IPS DF 4.7 (cell line): ENCODE results near the gene C9orf57.
"Not testable (repeated sequence)": the region's sequence is repeated elsewhere in the genome, so short reads cannot be mapped to it uniquely, and the experiment has no call there.

Source experiments
- DNase-seq: peaks from one replicate; pipeline ENCODE4 v3.0.0-alpha.2; 2013; ENCODE audit warnings: low spot score; ENCODE audit errors: extremely low read depth

Gene C9orf57, protein sequence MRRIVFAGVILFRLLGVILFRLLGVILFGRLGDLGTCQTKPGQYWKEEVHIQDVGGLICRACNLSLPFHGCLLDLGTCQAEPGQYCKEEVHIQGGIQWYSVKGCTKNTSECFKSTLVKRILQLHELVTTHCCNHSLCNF

GRCh38 chr9:72060513-72060912, at the start of gene C9orf57:
Gene C9orf57 (minus strand): TSS chr9:72060613. CDS start chr9:72059331, 1,282 bp downstream.
- no peak for DNase-seq

- no peak for DNase-seq
These were observed 42.1 kb upstream of the C9orf57 start for GRCh38 chr9:72102520-72102919.

DNA sequence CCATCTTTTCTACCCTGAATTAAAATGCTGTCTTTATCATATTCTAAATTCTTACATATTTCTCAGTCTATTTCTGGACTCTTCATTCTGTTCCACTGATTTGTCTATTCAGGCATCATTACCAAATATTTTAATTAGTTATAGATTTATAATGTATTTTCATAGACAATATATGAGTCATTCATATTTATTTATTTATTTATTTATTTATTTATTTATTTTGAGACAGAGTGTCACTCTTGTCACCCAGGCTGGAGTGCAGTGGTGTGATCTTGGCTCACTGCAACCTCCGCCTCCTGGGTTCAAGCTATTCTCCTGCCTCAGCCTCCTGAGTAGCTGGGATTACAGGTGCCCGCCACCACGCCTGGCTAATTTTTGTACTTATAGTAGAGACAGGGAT, 35.1 kb upstream of the C9orf57 start:
- not testable (repeated sequence) for DNase-seq

GRCh38 chr9:72092820-72093219, 32.4 kb upstream of the C9orf57 start:
- no peak for DNase-seq

- no peak for DNase-seq
These were observed 29.2 kb upstream of the C9orf57 start for GRCh38 chr9:72089451-72090130.

GRCh38 chr9:72082536-72082935, 22.1 kb upstream of the C9orf57 start:
- DNase-seq, result no peak

DNA sequence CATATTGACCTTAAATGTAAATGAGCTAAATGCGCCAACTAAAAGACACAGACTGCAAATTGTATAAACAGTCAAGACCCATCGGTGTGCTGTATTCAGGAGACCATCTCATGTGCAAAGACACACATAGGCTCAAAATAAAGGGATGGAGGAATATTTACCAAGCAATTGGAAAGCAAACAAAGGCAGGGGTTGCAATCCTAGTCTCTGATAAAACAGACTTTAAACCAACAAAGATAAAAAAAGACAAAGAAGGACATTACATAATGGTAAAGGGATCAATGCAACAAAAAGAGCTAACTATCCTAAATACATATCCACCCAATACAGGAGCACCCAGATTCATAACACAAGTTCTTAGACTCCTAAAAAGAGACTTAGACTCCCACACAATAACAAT, 14.3 kb upstream of the C9orf57 start:
- DNase-seq, result not testable (repeated sequence)

GRCh38 chr9:72065076-72065475, 4.7 kb upstream of the C9orf57 start:
- no peak for DNase-seq

DNA sequence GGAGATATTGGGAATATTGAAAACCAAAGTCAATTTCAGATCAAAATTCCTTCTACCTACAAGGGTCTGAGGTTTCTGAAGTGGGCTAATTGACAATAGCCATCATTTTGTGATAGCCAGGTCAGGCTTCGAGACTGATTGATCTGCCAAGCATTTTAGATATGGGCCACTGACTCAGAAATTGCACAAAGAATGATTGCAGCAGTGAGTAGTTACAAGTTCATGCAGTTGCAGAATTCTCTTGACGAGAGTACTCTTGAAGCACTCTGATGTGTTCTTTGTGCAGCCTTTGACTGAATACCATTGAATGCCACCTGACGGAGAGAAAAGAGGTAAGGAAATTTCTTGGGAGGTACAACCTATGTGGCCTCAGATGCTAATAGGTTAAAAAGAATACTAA, 8.3 kb downstream of the C9orf57 start:
- DNase-seq, result no peak

GRCh38 chr9:72048850-72049249, 11.6 kb downstream of the C9orf57 start:
- DNase-seq, result no peak

DNA sequence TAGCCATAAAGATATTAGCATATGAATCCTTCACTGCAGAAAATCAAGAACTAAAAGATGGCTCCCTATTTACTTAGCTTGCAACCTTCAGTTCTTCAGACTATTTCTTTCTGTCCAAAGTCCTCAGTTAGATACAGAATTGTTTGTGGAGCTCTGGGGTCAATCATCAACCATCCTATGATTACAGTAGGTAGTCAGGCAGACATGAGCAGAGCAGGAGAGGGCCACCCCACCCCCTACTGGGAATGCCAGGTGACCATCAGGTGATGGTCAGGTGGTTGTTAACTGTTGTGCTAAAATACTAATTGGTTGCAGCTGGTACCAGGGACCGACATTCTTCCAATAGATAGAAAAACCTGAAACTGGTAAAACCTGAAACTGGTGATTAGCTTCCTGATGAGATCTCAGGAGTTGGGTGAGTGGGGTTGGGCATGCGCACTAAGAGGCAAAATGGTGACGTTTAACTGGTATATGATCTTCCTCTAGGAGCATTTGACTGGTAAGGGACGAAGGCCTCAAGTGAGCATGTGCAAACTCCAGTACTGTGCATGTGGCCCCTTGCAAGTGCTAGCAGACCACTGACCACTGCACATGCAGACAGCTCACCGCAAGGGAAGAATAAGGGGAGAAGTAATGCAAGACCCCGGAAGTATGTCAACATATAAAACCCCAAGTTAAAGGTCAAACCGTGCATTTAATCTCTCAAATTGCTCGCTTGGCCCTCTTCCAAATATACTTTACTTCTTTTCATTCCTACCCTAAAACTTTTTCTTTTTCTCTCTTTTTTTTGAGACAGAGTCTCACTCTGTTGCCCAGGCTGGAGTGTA, 13.6 kb downstream of the C9orf57 start:
- no peak for DNase-seq

DNA sequence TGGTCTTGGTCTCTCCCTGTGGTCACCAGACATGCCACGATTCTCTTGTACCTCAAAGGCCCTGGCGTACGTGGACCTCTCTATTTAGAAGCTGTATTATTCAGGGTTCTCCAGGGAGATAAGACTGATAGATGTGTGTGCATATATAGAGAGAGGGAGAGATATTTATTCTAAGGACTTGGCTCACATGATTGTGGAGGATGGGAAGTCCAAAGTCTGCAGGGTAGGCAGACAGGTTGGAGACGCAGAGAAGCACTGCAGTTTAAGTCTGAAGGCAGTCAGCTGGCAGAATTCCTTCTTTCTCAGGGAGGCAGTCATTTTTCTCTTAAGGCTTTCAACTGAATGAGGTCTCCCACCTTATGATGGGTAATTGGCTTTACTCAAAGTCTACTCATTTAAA, 16.3 kb downstream of the C9orf57 start:
- no peak for DNase-seq

- no peak for DNase-seq
These were observed 16.8 kb downstream of the C9orf57 start for GRCh38 chr9:72043576-72043975.

DNA sequence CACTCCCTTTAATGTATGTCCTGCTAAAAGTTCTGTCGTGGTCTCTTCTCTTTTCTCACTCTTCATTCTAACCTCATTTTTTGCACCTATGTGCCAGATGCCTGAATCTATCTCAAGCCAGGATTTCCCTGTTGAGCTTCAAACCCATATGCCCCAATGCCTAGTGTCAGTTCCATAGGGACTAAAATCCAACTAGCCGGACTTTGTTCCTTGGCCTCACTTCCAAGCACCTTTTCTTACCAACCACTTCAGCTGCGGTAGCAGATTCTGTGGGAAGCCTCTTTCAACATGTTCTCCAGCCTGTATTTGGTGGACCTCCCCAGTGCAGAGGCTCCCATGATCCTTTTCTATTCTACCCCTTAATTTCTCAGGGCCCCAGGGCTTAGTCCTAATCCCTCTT, 17.5 kb downstream of the C9orf57 start:
- DNase-seq, result no peak

GRCh38 chr9:72041775-72042194, 18.6 kb downstream of the C9orf57 start:
- DNase-seq, result no peak

- no peak for DNase-seq
These were observed 19.0 kb downstream of the C9orf57 start for GRCh38 chr9:72041369-72041768.

GRCh38 chr9:72039532-72039931, 20.9 kb downstream of the C9orf57 start:
- DNase-seq, result no peak

DNA sequence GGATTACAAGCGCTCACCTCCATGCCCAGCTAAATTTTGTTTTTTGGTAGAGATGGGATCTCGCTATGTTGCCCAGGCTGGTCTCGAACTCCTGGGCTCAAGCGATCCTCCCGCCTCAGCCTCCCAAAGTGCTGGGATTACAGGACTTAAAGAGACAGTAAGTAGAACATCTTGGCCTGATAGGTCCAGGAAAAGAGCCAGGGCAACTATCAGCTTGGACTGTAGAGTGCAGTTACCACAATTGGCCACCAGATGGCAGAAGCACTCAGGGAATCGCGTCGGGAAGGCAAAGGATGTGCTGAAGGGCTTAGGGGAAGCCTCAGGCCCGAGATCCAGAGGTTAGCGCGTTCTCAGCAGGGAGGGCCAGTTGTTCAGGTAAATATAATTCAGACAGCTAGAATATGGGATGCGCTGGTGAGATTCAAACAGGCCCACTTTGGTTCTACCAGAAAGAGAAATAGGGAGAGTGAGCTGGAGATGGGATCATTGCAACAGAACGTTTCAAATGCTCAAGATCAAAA, 21.5 kb downstream of the C9orf57 start:
- DNase-seq, result peak; percentile 76

DNA sequence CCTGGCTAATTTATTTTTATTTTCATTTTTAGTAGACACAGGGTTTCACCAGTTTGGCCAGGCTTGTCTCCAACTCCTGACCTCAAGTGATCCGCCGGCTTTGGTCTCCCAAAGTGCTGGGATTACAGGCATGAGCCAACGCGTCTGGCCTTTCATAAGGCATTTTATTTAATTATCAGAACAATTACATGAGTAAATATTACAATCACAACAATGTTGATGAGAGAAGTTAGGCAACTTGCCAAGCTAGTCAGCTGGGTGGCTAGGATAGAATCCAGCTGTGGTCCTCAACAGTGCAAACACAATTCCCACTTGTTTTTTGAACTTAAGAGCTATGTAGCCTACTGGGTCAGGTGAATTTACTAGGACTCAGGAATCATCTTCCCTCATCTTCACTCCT, 22.0 kb downstream of the C9orf57 start:
- no peak for DNase-seq

DNA sequence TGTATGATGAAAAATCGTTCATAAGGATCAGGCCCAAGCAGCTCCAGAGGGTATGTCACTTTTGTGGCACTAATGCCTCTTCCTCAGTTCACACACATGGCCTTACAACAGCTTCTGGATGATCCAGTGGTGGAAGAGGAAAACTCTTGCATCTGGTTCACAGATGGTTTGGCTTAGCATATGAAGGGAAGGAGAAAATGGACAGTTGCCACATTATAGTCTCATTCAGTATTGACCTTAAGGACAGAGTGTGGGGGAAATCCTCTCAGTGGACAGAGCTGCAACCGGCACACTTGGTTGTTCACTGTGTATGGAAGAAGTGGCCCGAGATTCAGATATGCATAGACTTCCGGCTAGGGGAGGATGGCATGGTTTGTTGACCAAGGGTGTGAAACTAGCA, 22.8 kb downstream of the C9orf57 start:
- DNase-seq, result no peak

DNA sequence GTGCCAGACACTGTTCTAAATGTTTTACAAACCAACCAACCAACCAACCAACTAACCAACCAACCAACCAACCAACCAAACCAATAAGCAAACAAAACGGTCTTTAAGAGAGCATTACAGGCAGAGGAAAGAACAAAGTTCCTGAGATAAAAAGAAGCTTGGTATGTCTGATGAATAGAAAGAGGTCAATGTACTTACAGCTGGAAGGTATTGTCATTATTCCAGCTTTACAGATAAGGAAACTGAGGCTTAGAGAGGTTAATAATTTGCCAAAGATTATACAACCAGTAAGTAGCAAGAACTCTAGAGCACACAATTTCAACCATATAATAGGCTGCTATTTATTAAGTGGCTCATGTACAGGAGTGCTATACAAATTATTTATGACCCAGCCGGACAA, 29.6 kb downstream of the C9orf57 start:
- DNase-seq, result no peak

- no peak for DNase-seq
These were observed 30.4 kb downstream of the C9orf57 start for GRCh38 chr9:72029986-72030385.
